Lower lobe of right lung (tissue), 2 donors: ENCODE measurements around the gene EMSY. TPM values are rescaled to one million over a fixed set of nuclear protein-coding genes. Genes with fewer than 3 reads are reported as not detected.

Source experiments
- ATAC-seq, 2 donors: fragments of 200-7000 bp; cut with Tn5 transposase; one replicate each; pipeline ENCODE4 v1.9.1; 2020 to 2022; ENCODE audit warnings: mild to moderate bottlenecking in 2 of 2, moderate library complexity in 2 of 2
- DNase-seq: peaks from one replicate; pipeline ENCODE4 v3.0.0-alpha.2; 2020
- H3K27ac ChIP-seq: fragments of 200-600 bp; one replicate; pipeline ENCODE4 v1.8.0; 2022
- H3K27me3 ChIP-seq: fragments of 200-600 bp; one replicate; pipeline ENCODE4 v1.8.0; 2022; ENCODE audit warnings: low read depth
- H3K36me3 ChIP-seq: fragments of 200-600 bp; one replicate; pipeline ENCODE4 v1.8.0; 2022; ENCODE audit warnings: mild to moderate bottlenecking
- H3K4me1 ChIP-seq: fragments of 200-600 bp; one replicate; pipeline ENCODE4 v1.8.0; 2022
- H3K4me3 ChIP-seq: fragments of 200-600 bp; one replicate; pipeline ENCODE4 v1.8.0; 2022; ENCODE audit warnings: mild to moderate bottlenecking
- H3K9me3 ChIP-seq: fragments of 200-600 bp; one replicate; pipeline ENCODE4 v1.8.0; 2022
- CTCF ChIP-seq: fragments of 200-600 bp; IDR thresholded peaks from one replicate; pipeline ENCODE4 v1.8.0; 2022; ENCODE audit warnings: antibody characterized with exemption, mild to moderate bottlenecking
- intact Hi-C: fragments of 100-400 bp; cut with DNase I; formaldehyde crosslinking; loops from one replicate; pipeline ENCODE4 v1.11.0; 2022
- total RNA-seq: library from RNA; stranded (reverse); fragmentation: NEBNext Ultra II Directional; extraction: Animal tissue kit (Norgen Biotek cat#: 25700); gene quantifications from one replicate; pipeline ENCODE4 v1.2.1, GENCODE V29; 2021
- donor health status: DM: no; HTN: yes; CAD: no; lungs with severe emphysema.

Gene EMSY
- total RNA-seq, 1 donor from 2014 or later: 21.1 TPM

- Histone ChIP-seq H3K27ac (no peak overlapping the region), H3K36me3 (no peaks in the 10 kb centered on the region)
Observed at GRCh38 chr11:76408171-76408965, 36.5 kb upstream of the EMSY start.

GRCh38 chr11:76410851-76411357, 33.9 kb upstream of the EMSY start:
- no peaks in the 10 kb centered on the region for H3K36me3 ChIP-seq
- DNase-seq (no peak), ATAC-seq (no peak)
- no peak overlapping the region for H3K27ac ChIP-seq
- no peak overlapping the region for H3K4me3 ChIP-seq
- TF ChIP-seq CTCF: no peak
- H3K4me1 ChIP-seq: no peaks in the 10 kb centered on the region
- H3K27me3 ChIP-seq: no peaks in the 10 kb centered on the region
- H3K9me3 ChIP-seq: no peaks in the 10 kb centered on the region
- intact Hi-C loops: no loop called here

More at GRCh38 chr11:76408171-76408965, 36.5 kb upstream of the EMSY start:
- Histone ChIP-seq H3K4me3 (no peak overlapping the region), H3K9me3 (no peaks in the 10 kb centered on the region), H3K4me1 (no peaks in the 10 kb centered on the region), H3K27me3 (no peaks in the 10 kb centered on the region)
- intact Hi-C loops: no loop called here
- DNase-seq (no peak), ATAC-seq (no peak)
- no peak for TF ChIP-seq CTCF

- no peak for TF ChIP-seq CTCF
- no peak overlapping the region for H3K4me3 ChIP-seq
- no peaks in the 10 kb centered on the region for H3K9me3 ChIP-seq
- H3K4me1 ChIP-seq: no peaks in the 10 kb centered on the region
- no peaks in the 10 kb centered on the region for H3K36me3 ChIP-seq
- H3K27ac ChIP-seq: no peak overlapping the region
- H3K27me3 ChIP-seq: no peaks in the 10 kb centered on the region
- intact Hi-C loops: no loop called here
- DNase-seq: no peak
- ATAC-seq: no peak
Observed at GRCh38 chr11:76415073-76415472, 29.7 kb upstream of the EMSY start.

- peak; percentile 31 for TF ChIP-seq CTCF
- H3K27ac ChIP-seq: no peak overlapping the region
- H3K27me3 ChIP-seq: no peaks in the 10 kb centered on the region
- H3K4me3 ChIP-seq: no peak overlapping the region
- no peaks in the 10 kb centered on the region for H3K9me3 ChIP-seq
- intact Hi-C loops: no loop called here
- H3K4me1 ChIP-seq: no peaks in the 10 kb centered on the region
- DNase-seq (no peak), ATAC-seq (no peak)
- H3K36me3 ChIP-seq: no peaks in the 10 kb centered on the region
Observed at GRCh38 chr11:76419896-76420295, 24.9 kb upstream of the EMSY start.

GRCh38 chr11:76424379-76424778, 20.4 kb upstream of the EMSY start:
- no peak for DNase-seq
- H3K4me1 ChIP-seq: no peaks in the 10 kb centered on the region
- TF ChIP-seq CTCF: no peak
- no peaks in the 10 kb centered on the region for H3K36me3 ChIP-seq
- intact Hi-C loops: no loop called here
- no peak overlapping the region for H3K4me3 ChIP-seq
- no peaks in the 10 kb centered on the region for H3K9me3 ChIP-seq
- no peaks in the 10 kb centered on the region for H3K27me3 ChIP-seq
- no peak for ATAC-seq
- H3K27ac ChIP-seq: no peak overlapping the region
